DND-41 (cell line): ENCODE results near the gene PNMA3.
"Not testable (repeated sequence)": the region's sequence is repeated elsewhere in the genome, so short reads cannot be mapped to it uniquely, and the experiment has no call there.

Source experiments
- EZH2 ChIP-seq: IDR thresholded peaks from 3 replicates; pipeline ENCODE4 v1.6.1; 2012; ENCODE audit warnings: borderline replicate concordance, low read depth, mild to moderate bottlenecking, moderate library complexity, low read length, inconsistent platforms; ENCODE audit not compliant: severe bottlenecking
- TF ChIP-seq, protein P1 (sequence below): IDR thresholded peaks from 2 replicates; pipeline ENCODE4 v1.5.1; 2012; ENCODE audit warnings: borderline replicate concordance, low read length, moderate library complexity, mild to moderate bottlenecking; ENCODE audit not compliant: poor library complexity, severe bottlenecking; ENCODE audit errors: extremely low read depth

DNA sequence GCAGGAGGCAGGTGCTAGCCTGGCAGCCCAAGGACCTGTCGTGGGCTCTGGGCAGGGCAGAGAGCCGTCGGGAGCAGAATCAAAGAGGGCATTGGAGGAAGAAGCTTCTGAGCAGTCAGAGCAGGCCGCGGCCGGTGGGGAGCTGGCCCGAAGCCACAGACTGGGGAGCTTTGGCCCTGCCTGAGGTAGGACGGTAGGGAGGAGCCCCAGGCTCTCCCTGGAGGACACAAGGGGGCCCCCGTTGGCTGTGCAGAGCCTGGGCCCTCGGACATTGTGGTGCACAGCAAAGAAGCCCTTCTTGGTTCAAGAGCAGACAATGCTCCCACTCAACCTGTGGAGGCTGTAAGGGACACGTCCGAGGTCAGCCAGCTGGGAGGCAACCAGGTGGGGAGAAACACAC is 10.1 kb downstream of the PNMA3 start:
- TF ChIP-seq, protein P1, sequence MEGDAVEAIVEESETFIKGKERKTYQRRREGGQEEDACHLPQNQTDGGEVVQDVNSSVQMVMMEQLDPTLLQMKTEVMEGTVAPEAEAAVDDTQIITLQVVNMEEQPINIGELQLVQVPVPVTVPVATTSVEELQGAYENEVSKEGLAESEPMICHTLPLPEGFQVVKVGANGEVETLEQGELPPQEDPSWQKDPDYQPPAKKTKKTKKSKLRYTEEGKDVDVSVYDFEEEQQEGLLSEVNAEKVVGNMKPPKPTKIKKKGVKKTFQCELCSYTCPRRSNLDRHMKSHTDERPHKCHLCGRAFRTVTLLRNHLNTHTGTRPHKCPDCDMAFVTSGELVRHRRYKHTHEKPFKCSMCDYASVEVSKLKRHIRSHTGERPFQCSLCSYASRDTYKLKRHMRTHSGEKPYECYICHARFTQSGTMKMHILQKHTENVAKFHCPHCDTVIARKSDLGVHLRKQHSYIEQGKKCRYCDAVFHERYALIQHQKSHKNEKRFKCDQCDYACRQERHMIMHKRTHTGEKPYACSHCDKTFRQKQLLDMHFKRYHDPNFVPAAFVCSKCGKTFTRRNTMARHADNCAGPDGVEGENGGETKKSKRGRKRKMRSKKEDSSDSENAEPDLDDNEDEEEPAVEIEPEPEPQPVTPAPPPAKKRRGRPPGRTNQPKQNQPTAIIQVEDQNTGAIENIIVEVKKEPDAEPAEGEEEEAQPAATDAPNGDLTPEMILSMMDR = not testable (repeated sequence)
- not testable (repeated sequence) for TF ChIP-seq EZH2
